NCI-H1092 treated with DMSO at 0.1 percent for 48 hours (cell line): ENCODE results near the gene RFTN1.

Source experiments
- DNase-seq: peaks from one replicate; lab custom pipeline; 2025; lab: John Stamatoyannopoulos, UW

Gene RFTN1

GRCh38 chr3:16486951-16487480, 26.5 kb downstream of the RFTN1 start:
- no peak for DNase-seq

GRCh38 chr3:16486201-16486600, 27.3 kb downstream of the RFTN1 start:
- no peak for DNase-seq

- no peak for DNase-seq
Observed at GRCh38 chr3:16485395-16485992, 28.0 kb downstream of the RFTN1 start.

GRCh38 chr3:16484984-16485383, 28.5 kb downstream of the RFTN1 start:
- DNase-seq, result no peak

GRCh38 chr3:16484216-16484615, 29.3 kb downstream of the RFTN1 start:
- DNase-seq, result no peak

- peak; percentile 88 for DNase-seq
Observed at GRCh38 chr3:16482770-16483531, 30.5 kb downstream of the RFTN1 start.

- DNase-seq, result no peak
Observed at GRCh38 chr3:16482194-16482769, 31.2 kb downstream of the RFTN1 start.

- no peak for DNase-seq
Observed at GRCh38 chr3:16481546-16481897, 32.0 kb downstream of the RFTN1 start.

GRCh38 chr3:16480861-16481545, 32.5 kb downstream of the RFTN1 start:
- DNase-seq, result no peak

- DNase-seq, result no peak
Observed at GRCh38 chr3:16478516-16478915, 35.0 kb downstream of the RFTN1 start.

- DNase-seq, result no peak
Observed at GRCh38 chr3:16477521-16477920, 36.0 kb downstream of the RFTN1 start.

- no peak for DNase-seq
Observed at GRCh38 chr3:16477056-16477455, 36.4 kb downstream of the RFTN1 start.

- peak; percentile 3 for DNase-seq
Observed at GRCh38 chr3:16476636-16477035, 36.9 kb downstream of the RFTN1 start.

- no peak for DNase-seq
Observed at GRCh38 chr3:16475766-16476165, 37.7 kb downstream of the RFTN1 start.

GRCh38 chr3:16474920-16475319, 38.6 kb downstream of the RFTN1 start:
- no peak for DNase-seq

GRCh38 chr3:16474216-16474615, 39.3 kb downstream of the RFTN1 start:
- no peak for DNase-seq

- no peak for DNase-seq
Observed at GRCh38 chr3:16472593-16472992, 40.9 kb downstream of the RFTN1 start.

- DNase-seq, result no peak
Observed at GRCh38 chr3:16471897-16472296, 41.6 kb downstream of the RFTN1 start.

GRCh38 chr3:16470590-16470989, 42.9 kb downstream of the RFTN1 start:
- no peak for DNase-seq

- DNase-seq, result no peak
Observed at GRCh38 chr3:16468336-16469098, 45.0 kb downstream of the RFTN1 start.

GRCh38 chr3:16468002-16468335, 45.5 kb downstream of the RFTN1 start:
- no peak for DNase-seq

GRCh38 chr3:16467393-16467792, 46.1 kb downstream of the RFTN1 start:
- no peak for DNase-seq
